Vagina (tissue), 2 donors: ENCODE results near the gene SERPINF2. TPM values are rescaled to one million over a fixed set of nuclear protein-coding genes. Genes with fewer than 3 reads are reported as not detected.
"Not testable (repeated sequence)": the region's sequence is repeated elsewhere in the genome, so short reads cannot be mapped to it uniquely, and the experiment has no call there.

Experiments used
- DNase-seq, 2 donors: peaks; one replicate each; pipeline ENCODE4 v3.0.0-alpha.2; 2017; ENCODE audit errors: extremely low spot score in 2 of 2
- H3K27ac ChIP-seq: fragments of 200-600 bp; sonication (generic); one replicate; pipeline ENCODE4 v1.5.1; 2019
- H3K27me3 ChIP-seq: fragments of 200-600 bp; sonication (generic); one replicate; pipeline ENCODE4 v1.5.1; 2019
- H3K36me3 ChIP-seq, 2 donors: fragments of 200-600 bp; sonication (generic); one replicate each; pipeline ENCODE4 v1.5.1; 2017 to 2019
- H3K4me1 ChIP-seq: fragments of 200-600 bp; sonication (generic); one replicate; pipeline ENCODE4 v1.5.1; 2019
- H3K4me3 ChIP-seq, 2 donors: fragments of 200-600 bp; sonication (generic); 1 replicate in 1 of 2; 2 replicates in 1 of 2; pipeline ENCODE4 v1.5.1; 2016 to 2019
- H3K9me3 ChIP-seq: fragments of 200-600 bp; sonication (generic); one replicate; pipeline ENCODE4 v1.5.1; 2019
- POLR2A ChIP-seq, 2 donors: fragments of 450-650 bp; IDR thresholded peaks; one replicate each; pipeline ENCODE4 v1.6.1; 2017; ENCODE audit warnings: antibody characterized with exemption in 2 of 2, mild to moderate bottlenecking in 2 of 2, moderate library complexity in 2 of 2
- POLR2AphosphoS5 ChIP-seq, 2 donors: sonication (generic); formaldehyde crosslinking; IDR thresholded peaks; one replicate each; pipeline ENCODE4 v1.9.0; 2017; ENCODE audit warnings: antibody characterized with exemption in 2 of 2, mild to moderate bottlenecking in 2 of 2, low read depth in 1 of 2; ENCODE audit not compliant: insufficient read depth in 1 of 2
- intact Hi-C: fragments of 100-400 bp; cut with DNase I; formaldehyde crosslinking; loops from one replicate; pipeline ENCODE4 v1.15.1; 2023
- total RNA-seq: library from RNA; depleted of rRNA; stranded (reverse); fragments of >200 nt; gene quantifications from one replicate; pipeline ENCODE4 v1.2.3, GENCODE V29; 2016
- TF ChIP-seq, protein P1 (sequence below), 3 experiments: fragments of 450-650 bp in 2 of 3; fragments of 200-600 bp in 1 of 3; sonication (generic) in 1 of 3; IDR thresholded peaks; one replicate each; pipeline ENCODE4 v1.5.1; 2017 to 2019; ENCODE audit warnings: antibody characterized with exemption in 3 of 3, mild to moderate bottlenecking in 2 of 3, moderate library complexity in 2 of 3

Gene SERPINF2
- 23.8 TPM for total RNA-seq

DNA sequence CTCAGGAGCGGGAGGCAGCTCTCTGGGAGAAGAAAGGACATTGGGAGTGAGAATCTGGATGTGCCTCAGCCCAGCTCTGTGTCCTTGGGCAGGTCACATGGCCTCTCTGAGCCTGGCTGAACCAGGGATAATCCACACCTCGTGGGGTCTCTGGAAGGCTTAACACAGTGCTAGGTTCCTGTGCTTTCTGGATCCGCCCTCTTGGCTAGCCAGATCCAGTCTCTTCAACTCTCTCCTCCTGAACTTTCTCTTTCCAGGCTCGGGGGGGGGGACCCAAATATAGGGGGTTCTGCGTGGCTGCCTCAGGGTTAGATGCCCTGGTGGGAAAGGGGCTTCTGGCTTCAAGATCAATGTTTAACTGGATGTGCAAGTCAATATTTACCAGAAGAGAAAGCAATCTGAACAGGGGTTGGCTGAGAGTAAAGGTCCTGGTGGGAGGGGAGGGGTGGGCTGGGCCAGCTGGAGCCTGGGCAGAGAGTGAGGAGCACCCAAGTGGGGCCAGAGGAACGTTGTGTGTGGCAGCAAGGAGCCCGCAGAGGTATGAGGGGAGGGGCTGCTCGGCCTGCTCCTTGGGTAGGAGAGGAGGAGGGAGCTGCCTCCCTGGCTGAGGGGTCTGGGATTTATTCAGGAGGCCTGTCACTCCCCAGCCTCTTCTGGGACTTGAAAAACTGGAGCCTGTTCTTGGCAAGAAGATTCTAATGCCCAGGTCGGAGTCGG lies at the start of gene SERPINF2:
TSS of gene SERPINF2 (plus strand) at position 501 of the 717 bp plus-strand sequence. CDS start 2,125 bp downstream, outside the sequence.
- H3K27ac ChIP-seq = no peak within 1 kb of the TSS
- intact Hi-C loops = no loop called here
- no peak for DNase-seq

DNA sequence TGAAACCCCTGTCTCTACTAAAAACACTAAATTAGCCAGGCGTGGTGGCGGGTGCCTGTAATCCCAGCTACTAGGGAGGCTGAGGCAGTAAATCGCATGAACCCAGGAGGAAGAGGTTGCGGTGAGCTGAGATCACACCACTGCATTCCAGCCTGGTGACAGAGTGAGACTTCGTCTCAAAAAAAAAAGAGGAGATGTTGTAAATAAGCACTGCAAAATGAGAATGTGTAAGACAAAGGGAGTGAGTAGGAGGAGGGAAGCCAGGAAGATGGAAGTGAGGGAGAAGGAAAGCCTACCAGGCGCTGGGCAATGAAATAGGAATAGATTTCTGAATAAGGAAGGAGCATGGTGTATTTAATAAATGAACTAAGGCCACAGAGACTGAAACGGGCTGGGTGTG lies 49.3 kb upstream of the SERPINF2 start:
- TF ChIP-seq, protein P1, sequence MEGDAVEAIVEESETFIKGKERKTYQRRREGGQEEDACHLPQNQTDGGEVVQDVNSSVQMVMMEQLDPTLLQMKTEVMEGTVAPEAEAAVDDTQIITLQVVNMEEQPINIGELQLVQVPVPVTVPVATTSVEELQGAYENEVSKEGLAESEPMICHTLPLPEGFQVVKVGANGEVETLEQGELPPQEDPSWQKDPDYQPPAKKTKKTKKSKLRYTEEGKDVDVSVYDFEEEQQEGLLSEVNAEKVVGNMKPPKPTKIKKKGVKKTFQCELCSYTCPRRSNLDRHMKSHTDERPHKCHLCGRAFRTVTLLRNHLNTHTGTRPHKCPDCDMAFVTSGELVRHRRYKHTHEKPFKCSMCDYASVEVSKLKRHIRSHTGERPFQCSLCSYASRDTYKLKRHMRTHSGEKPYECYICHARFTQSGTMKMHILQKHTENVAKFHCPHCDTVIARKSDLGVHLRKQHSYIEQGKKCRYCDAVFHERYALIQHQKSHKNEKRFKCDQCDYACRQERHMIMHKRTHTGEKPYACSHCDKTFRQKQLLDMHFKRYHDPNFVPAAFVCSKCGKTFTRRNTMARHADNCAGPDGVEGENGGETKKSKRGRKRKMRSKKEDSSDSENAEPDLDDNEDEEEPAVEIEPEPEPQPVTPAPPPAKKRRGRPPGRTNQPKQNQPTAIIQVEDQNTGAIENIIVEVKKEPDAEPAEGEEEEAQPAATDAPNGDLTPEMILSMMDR (IDR thresholded peaks at IDR 0.05) = no peak
- no peak for TF ChIP-seq POLR2A (IDR thresholded peaks at IDR 0.05)
- no peak for TF ChIP-seq POLR2AphosphoS5 (IDR thresholded peaks at IDR 0.05; ENCODE audit: insufficient read depth in 1 of 2, low read depth in 1 of 2)
- no peaks in the 10 kb centered on the region for H3K9me3 ChIP-seq
- H3K4me1 ChIP-seq = no peaks in the 10 kb centered on the region
- H3K4me3 ChIP-seq = no peak overlapping the region
- intact Hi-C loops = no loop called here
- no peaks in the 10 kb centered on the region for H3K36me3 ChIP-seq
- no peak for DNase-seq
- H3K27ac ChIP-seq = no peak overlapping the region
- H3K27me3 ChIP-seq = no peaks in the 10 kb centered on the region

More for the DNA sequence above, at the start of gene SERPINF2:
- H3K36me3 ChIP-seq = peaks cover 0 to 8% of the 10 kb centered on the region in 2 donors
- peaks cover 20% of the 10 kb centered on the region for H3K4me1 ChIP-seq
- H3K9me3 ChIP-seq = no peaks in the 10 kb centered on the region
- TF ChIP-seq POLR2A (IDR thresholded peaks at IDR 0.05) (no peak), POLR2AphosphoS5 (IDR thresholded peaks at IDR 0.05; ENCODE audit: insufficient read depth in 1 of 2, low read depth in 1 of 2) (no peak)
- TF ChIP-seq, protein P1 (IDR thresholded peaks at IDR 0.05) = no peak
- H3K27me3 ChIP-seq = no peaks in the 10 kb centered on the region
- no peak within 1 kb of the TSS for H3K4me3 ChIP-seq

DNA sequence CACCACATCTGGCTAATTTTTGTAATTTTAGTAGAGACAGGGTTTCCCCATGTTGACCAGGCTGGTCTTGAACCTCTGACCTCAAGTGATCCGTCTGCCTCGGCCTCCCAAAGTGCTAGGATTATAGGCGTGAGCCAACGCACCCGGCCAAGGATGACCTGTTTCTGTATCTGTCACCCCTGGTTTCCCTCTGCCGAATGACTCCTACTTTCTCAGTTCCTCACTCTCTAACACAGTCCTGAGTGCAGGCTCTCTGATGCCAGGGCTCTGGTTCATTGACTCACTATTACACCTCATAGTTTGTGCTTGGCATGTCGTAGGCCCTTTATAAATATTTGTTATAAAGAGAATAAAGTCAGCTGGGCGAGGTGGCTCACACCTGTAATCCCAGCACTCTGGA lies 47.3 kb upstream of the SERPINF2 start:
- Histone ChIP-seq H3K9me3 (no peaks in the 10 kb centered on the region), H3K36me3 (no peaks in the 10 kb centered on the region), H3K27me3 (no peaks in the 10 kb centered on the region), H3K4me3 (no peak overlapping the region), H3K4me1 (no peaks in the 10 kb centered on the region), H3K27ac (no peak overlapping the region)
- no peak for DNase-seq
- intact Hi-C loops = no loop called here
- TF ChIP-seq, protein P1 (IDR thresholded peaks at IDR 0.05) = no peak
- no peak for TF ChIP-seq POLR2A (IDR thresholded peaks at IDR 0.05)
- TF ChIP-seq POLR2AphosphoS5 (IDR thresholded peaks at IDR 0.05; ENCODE audit: insufficient read depth in 1 of 2, low read depth in 1 of 2) = no peak

DNA sequence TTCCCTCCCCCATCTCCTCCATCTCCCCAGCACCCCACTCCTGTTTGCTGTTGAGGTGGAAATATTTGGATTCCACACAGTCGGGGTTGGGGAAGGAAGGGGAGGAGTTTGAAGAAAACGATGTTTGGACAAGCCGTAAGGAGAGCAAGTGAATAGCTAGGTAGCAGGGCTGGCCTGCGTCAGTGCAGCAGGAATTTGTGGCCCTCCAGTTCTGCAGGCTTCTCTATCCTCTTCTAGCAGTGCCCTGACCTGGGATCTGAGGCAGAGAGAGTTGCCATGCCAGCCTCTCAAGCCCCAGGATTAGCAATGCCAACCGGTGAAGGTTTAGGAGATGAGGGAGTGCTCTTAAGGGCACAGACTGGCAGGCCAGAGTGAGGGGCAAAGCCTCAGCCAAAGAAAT lies 45.0 kb upstream of the SERPINF2 start:
- TF ChIP-seq, protein P1 (IDR thresholded peaks at IDR 0.05) = no peak
- TF ChIP-seq POLR2AphosphoS5 (IDR thresholded peaks at IDR 0.05; ENCODE audit: insufficient read depth in 1 of 2, low read depth in 1 of 2) = no peak
- no peak for TF ChIP-seq POLR2A (IDR thresholded peaks at IDR 0.05)
- no peaks in the 10 kb centered on the region for H3K27me3 ChIP-seq
- no peak overlapping the region for H3K4me3 ChIP-seq
- no peaks in the 10 kb centered on the region for H3K4me1 ChIP-seq
- no peak for DNase-seq
- no peaks in the 10 kb centered on the region for H3K36me3 ChIP-seq
- no peaks in the 10 kb centered on the region for H3K9me3 ChIP-seq
- intact Hi-C loops = no loop called here
- no peak overlapping the region for H3K27ac ChIP-seq

DNA sequence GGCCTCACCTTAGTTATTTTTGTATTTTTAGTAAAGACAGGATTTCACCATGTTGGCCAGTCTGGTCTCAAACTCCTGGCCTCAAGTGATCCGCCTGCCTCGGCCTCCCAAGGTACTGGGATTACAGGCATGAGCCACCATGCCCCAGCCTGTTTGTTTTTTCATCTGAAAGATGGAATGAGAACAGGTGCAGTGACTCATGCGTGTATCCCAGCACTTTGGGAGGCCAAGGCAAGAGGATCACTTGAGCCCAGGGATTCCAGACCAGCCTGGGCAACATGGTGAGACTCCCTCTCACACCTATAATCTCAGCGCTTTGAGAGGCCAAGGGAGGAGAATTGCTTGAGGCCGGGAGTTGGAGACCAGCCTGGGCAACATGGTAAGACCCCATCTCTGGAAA lies 42.8 kb upstream of the SERPINF2 start:
- H3K27me3 ChIP-seq, DNase-seq, H3K36me3 ChIP-seq, H3K27ac ChIP-seq, H3K9me3 ChIP-seq, H3K4me1 ChIP-seq, intact Hi-C loops, H3K4me3 ChIP-seq: not testable (repeated sequence)
